A549 (cell line): ENCODE data around the gene PGRMC1.

Source experiments
- BHLHE40 ChIP-seq: IDR thresholded peaks from 2 replicates; pipeline ENCODE4 v1.6.1; 2012; ENCODE audit warnings: low read depth, low read length, inconsistent platforms
- CBX2 ChIP-seq: fragments of 200-600 bp; sonication (generic); IDR thresholded peaks from 2 replicates; pipeline ENCODE4 v1.6.1; 2016; ENCODE audit warnings: low read depth, mild to moderate bottlenecking, borderline replicate concordance
- CHD2 ChIP-seq: fragments of 150-350 bp; IDR thresholded peaks from 2 replicates; pipeline ENCODE4 v1.6.1; 2014; ENCODE audit warnings: low read length; ENCODE audit not compliant: partially characterized antibody
- MYC ChIP-seq: IDR thresholded peaks from 2 replicates; pipeline ENCODE4 v1.6.1; 2012; ENCODE audit warnings: mild to moderate bottlenecking, inconsistent platforms, low read length, improper control_type of control experiment, borderline replicate concordance
- NR3C1 ChIP-seq: fragments of >200 bp; sonication (Bioruptor Twin); formaldehyde crosslinking; IDR thresholded peaks from 3 replicates; pipeline ENCODE4 v1.6.1; 2017
- TFCP2L1 ChIP-seq: fragments of 250-450 bp; sonication (Bioruptor Pico); IDR thresholded peaks from 2 replicates; pipeline ENCODE4 v1.5.0; 2021; ENCODE audit warnings: mild to moderate bottlenecking
- TF ChIP-seq, protein P1 (sequence below): fragments of >200 bp; sonication (Bioruptor Twin); formaldehyde crosslinking; IDR thresholded peaks from 3 replicates; pipeline ENCODE4 v1.5.1; 2016
- TF ChIP-seq, protein P2 (sequence below): fragments of 150-350 bp; IDR thresholded peaks from 2 replicates; pipeline ENCODE4 v1.6.1; 2014; ENCODE audit warnings: low read depth, mild to moderate bottlenecking, low read length

DNA sequence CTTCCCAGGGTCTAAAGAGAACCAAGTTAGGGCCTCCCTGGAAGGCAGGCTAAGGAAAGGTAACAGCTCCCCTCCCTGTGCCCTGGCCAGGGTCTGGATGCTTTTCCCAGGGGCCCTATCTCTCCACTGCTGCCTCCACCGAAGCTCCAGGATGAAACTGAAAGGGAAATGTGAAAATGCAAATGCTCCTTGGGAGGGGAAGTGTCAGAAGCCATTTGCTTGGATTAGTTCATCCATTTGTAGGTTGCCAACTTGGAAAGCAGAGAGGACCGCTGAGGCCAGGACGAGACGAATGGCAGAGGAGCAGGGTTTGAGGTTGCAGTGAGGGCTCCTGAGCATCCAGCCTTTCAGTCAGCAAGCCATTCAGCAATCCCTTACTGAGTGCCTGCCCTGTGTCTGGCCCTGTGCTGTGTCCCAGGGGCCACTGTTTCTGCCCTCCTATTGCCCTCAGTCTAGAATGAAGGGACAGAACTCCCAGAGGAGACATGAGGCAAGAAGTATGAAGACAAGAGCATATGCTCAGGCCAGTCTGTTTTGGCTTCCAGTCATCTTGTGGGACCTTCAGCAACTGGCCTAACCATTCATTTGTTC is 45.9 kb upstream of the PGRMC1 start:
- TF ChIP-seq, protein P1, sequence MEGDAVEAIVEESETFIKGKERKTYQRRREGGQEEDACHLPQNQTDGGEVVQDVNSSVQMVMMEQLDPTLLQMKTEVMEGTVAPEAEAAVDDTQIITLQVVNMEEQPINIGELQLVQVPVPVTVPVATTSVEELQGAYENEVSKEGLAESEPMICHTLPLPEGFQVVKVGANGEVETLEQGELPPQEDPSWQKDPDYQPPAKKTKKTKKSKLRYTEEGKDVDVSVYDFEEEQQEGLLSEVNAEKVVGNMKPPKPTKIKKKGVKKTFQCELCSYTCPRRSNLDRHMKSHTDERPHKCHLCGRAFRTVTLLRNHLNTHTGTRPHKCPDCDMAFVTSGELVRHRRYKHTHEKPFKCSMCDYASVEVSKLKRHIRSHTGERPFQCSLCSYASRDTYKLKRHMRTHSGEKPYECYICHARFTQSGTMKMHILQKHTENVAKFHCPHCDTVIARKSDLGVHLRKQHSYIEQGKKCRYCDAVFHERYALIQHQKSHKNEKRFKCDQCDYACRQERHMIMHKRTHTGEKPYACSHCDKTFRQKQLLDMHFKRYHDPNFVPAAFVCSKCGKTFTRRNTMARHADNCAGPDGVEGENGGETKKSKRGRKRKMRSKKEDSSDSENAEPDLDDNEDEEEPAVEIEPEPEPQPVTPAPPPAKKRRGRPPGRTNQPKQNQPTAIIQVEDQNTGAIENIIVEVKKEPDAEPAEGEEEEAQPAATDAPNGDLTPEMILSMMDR = no peak
- TF ChIP-seq CBX2 (no peak), CHD2 (no peak), NR3C1 (no peak), MYC (no peak), TFCP2L1 (no peak), BHLHE40 (no peak)
- TF ChIP-seq, protein P2, sequence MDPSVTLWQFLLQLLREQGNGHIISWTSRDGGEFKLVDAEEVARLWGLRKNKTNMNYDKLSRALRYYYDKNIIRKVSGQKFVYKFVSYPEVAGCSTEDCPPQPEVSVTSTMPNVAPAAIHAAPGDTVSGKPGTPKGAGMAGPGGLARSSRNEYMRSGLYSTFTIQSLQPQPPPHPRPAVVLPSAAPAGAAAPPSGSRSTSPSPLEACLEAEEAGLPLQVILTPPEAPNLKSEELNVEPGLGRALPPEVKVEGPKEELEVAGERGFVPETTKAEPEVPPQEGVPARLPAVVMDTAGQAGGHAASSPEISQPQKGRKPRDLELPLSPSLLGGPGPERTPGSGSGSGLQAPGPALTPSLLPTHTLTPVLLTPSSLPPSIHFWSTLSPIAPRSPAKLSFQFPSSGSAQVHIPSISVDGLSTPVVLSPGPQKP = no peak
